Mucosa of stomach (tissue), 1 donor: ENCODE data around the gene PRDM15.

Experiments
- H3K27me3 ChIP-seq: one replicate; pipeline ENCODE4 v1.7.0; 2013; ENCODE audit warnings: mild to moderate bottlenecking, low read length; ENCODE audit not compliant: control insufficient read depth, insufficient read depth
- H3K36me3 ChIP-seq: one replicate; pipeline ENCODE4 v1.7.0; 2013; ENCODE audit warnings: low read length; ENCODE audit not compliant: control insufficient read depth, insufficient read depth
- H3K4me1 ChIP-seq: one replicate; pipeline ENCODE4 v1.7.0; 2013; ENCODE audit warnings: mild to moderate bottlenecking, low read length; ENCODE audit not compliant: control insufficient read depth, insufficient read depth
- H3K4me3 ChIP-seq: one replicate; pipeline ENCODE4 v1.7.0; 2013; ENCODE audit warnings: low read length
- H3K9ac ChIP-seq: one replicate; pipeline ENCODE4 v1.7.0; 2013; ENCODE audit warnings: mild to moderate bottlenecking, low read length, moderate library complexity
- H3K9me3 ChIP-seq: one replicate; pipeline ENCODE4 v1.7.0; 2013; ENCODE audit warnings: mild to moderate bottlenecking, low read length, moderate library complexity; ENCODE audit not compliant: control insufficient read depth
- donor health status: Pancreatic carcinoma.

PRDM15 gene

GRCh38 chr21:41865002-41865777 is 14.0 kb downstream of the PRDM15 start:
- H3K9me3 ChIP-seq = no peaks in the 10 kb centered on the region
- no peaks in the 10 kb centered on the region for H3K36me3 ChIP-seq
- H3K4me3 ChIP-seq = no peak overlapping the region
- H3K9ac ChIP-seq = no peak overlapping the region
- H3K4me1 ChIP-seq = peaks cover 17% of the 10 kb centered on the region
- no peaks in the 10 kb centered on the region for H3K27me3 ChIP-seq

- Histone ChIP-seq H3K9me3 (no peaks in the 10 kb centered on the region), H3K9ac (no peak overlapping the region), H3K4me1 (peaks cover 17% of the 10 kb centered on the region), H3K27me3 (no peaks in the 10 kb centered on the region), H3K4me3 (no peak overlapping the region), H3K36me3 (no peaks in the 10 kb centered on the region)
Measured at GRCh38 chr21:41864311-41865001, 14.7 kb downstream of the PRDM15 start.

GRCh38 chr21:41863439-41863740 is 15.8 kb downstream of the PRDM15 start:
- Histone ChIP-seq H3K9ac (no peak overlapping the region), H3K4me3 (no peak overlapping the region), H3K9me3 (no peaks in the 10 kb centered on the region), H3K27me3 (no peaks in the 10 kb centered on the region), H3K4me1 (peaks cover 17% of the 10 kb centered on the region), H3K36me3 (no peaks in the 10 kb centered on the region)

- no peaks in the 10 kb centered on the region for H3K9me3 ChIP-seq
- no peak overlapping the region for H3K4me3 ChIP-seq
- no peaks in the 10 kb centered on the region for H3K36me3 ChIP-seq
- no peak overlapping the region for H3K9ac ChIP-seq
- peaks cover 17% of the 10 kb centered on the region for H3K4me1 ChIP-seq
- no peaks in the 10 kb centered on the region for H3K27me3 ChIP-seq
Measured at GRCh38 chr21:41861987-41862386, 17.2 kb downstream of the PRDM15 start.

GRCh38 chr21:41861255-41861654 is 17.9 kb downstream of the PRDM15 start:
- Histone ChIP-seq H3K27me3 (no peaks in the 10 kb centered on the region), H3K4me1 (peaks cover 11% of the 10 kb centered on the region), H3K36me3 (no peaks in the 10 kb centered on the region), H3K9ac (no peak overlapping the region), H3K4me3 (no peak overlapping the region), H3K9me3 (no peaks in the 10 kb centered on the region)

- Histone ChIP-seq H3K9me3 (no peaks in the 10 kb centered on the region), H3K4me3 (no peak overlapping the region), H3K27me3 (no peaks in the 10 kb centered on the region), H3K36me3 (no peaks in the 10 kb centered on the region), H3K9ac (no peak overlapping the region), H3K4me1 (no peaks in the 10 kb centered on the region)
Measured at GRCh38 chr21:41859297-41859980, 19.7 kb downstream of the PRDM15 start.

GRCh38 chr21:41858466-41859296 is 20.5 kb downstream of the PRDM15 start:
- no peak overlapping the region for H3K4me3 ChIP-seq
- no peaks in the 10 kb centered on the region for H3K36me3 ChIP-seq
- H3K9ac ChIP-seq = no peak overlapping the region
- no peaks in the 10 kb centered on the region for H3K4me1 ChIP-seq
- H3K27me3 ChIP-seq = no peaks in the 10 kb centered on the region
- H3K9me3 ChIP-seq = no peaks in the 10 kb centered on the region

GRCh38 chr21:41857771-41858300 is 21.3 kb downstream of the PRDM15 start:
- Histone ChIP-seq H3K36me3 (no peaks in the 10 kb centered on the region), H3K4me1 (no peaks in the 10 kb centered on the region), H3K4me3 (no peak overlapping the region), H3K9me3 (no peaks in the 10 kb centered on the region), H3K9ac (no peak overlapping the region), H3K27me3 (no peaks in the 10 kb centered on the region)

- Histone ChIP-seq H3K27me3 (no peaks in the 10 kb centered on the region), H3K36me3 (no peaks in the 10 kb centered on the region), H3K9me3 (no peaks in the 10 kb centered on the region), H3K4me1 (no peaks in the 10 kb centered on the region), H3K4me3 (no peak overlapping the region), H3K9ac (no peak overlapping the region)
Measured at GRCh38 chr21:41856572-41856971, 22.6 kb downstream of the PRDM15 start.

- Histone ChIP-seq H3K4me3 (no peak overlapping the region), H3K9me3 (no peaks in the 10 kb centered on the region), H3K4me1 (no peaks in the 10 kb centered on the region), H3K36me3 (no peaks in the 10 kb centered on the region), H3K9ac (no peak overlapping the region), H3K27me3 (no peaks in the 10 kb centered on the region)
Measured at GRCh38 chr21:41854426-41854995, 24.6 kb downstream of the PRDM15 start.

GRCh38 chr21:41852929-41853320 is 26.2 kb downstream of the PRDM15 start:
- Histone ChIP-seq H3K4me1 (peaks cover 5% of the 10 kb centered on the region), H3K9ac (no peak overlapping the region), H3K4me3 (no peak overlapping the region), H3K27me3 (no peaks in the 10 kb centered on the region), H3K9me3 (no peaks in the 10 kb centered on the region), H3K36me3 (no peaks in the 10 kb centered on the region)
